Measurements from ENCODE around the gene USH1C.

DNA sequence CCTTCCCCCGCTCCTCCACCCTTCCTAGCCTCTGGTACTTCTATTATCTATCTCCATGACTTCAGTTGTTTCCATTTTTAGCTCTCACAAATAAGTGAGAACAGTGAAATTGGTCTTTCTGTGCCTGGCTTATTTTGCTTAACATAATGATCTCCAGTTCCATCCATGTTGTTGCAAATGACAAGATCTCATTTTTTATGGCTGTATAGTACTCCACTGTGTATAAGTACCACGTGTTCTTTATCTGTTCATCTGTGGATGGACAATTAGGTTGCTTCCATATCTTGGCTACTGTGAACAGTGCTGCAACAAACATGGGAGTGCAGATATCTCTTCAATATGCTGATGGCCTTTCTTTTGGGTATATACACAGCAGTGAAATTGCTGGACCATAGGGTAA, 60.7 kb downstream of the USH1C start:
- TF ChIP-seq CTCF (IDR thresholded peaks at IDR 0.05; ENCODE audit: low read length), result no peak
- no peak for TF ChIP-seq EZH2 (optimal IDR thresholded peaks at IDR 0.05; ENCODE audit: low read depth, low read length)

Measured in MM.1S (cell line).